Fibroblast of lung (primary cell): ENCODE data around the gene NAPG. TPM values are rescaled to one million over a fixed set of nuclear protein-coding genes. Genes with fewer than 3 reads are reported as not detected.

Source experiments
- DNase-seq, 2 donors: peaks; one replicate each; pipeline versions ENCODE4 v3.0.0 to v3.0.0-alpha.2; 2010; ENCODE audit warnings: low read depth in 2 of 2
- H2AFZ ChIP-seq: 2 replicates; pipeline ENCODE4 v1.5.1; 2012; ENCODE audit warnings: low read length, control low read depth, inconsistent platforms
- H3K27ac ChIP-seq: 2 replicates; pipeline ENCODE4 v1.5.1; 2011; ENCODE audit warnings: low read length, control low read depth; ENCODE audit not compliant: insufficient read depth
- H3K27me3 ChIP-seq: 2 replicates; pipeline ENCODE4 v1.5.1; 2011; ENCODE audit warnings: mild to moderate bottlenecking, low read length; ENCODE audit not compliant: control insufficient read depth, insufficient read depth
- H3K36me3 ChIP-seq: 2 replicates; pipeline ENCODE4 v1.5.1; 2011; ENCODE audit warnings: low read length; ENCODE audit not compliant: control insufficient read depth, insufficient read depth
- H3K4me1 ChIP-seq: 2 replicates; pipeline ENCODE4 v1.5.1; 2011; ENCODE audit warnings: low read length; ENCODE audit not compliant: control insufficient read depth, insufficient read depth; ENCODE audit errors: extremely low read depth
- H3K4me2 ChIP-seq: 2 replicates; pipeline ENCODE4 v1.5.1; 2011; ENCODE audit warnings: low read length, control low read depth; ENCODE audit not compliant: insufficient read depth; ENCODE audit errors: extremely low read depth
- H3K4me3 ChIP-seq, 4 experiments: fragments of 200-600 bp in 1 of 4; sonication (generic) in 1 of 4; replicated peaks in 1 of 4; 2 replicates each; pipeline ENCODE4 v1.5.1; 2011 to 2016; ENCODE audit warnings: low read length in 4 of 4, low read depth in 3 of 4, mild to moderate bottlenecking in 3 of 4, control low read depth in 2 of 4, inconsistent platforms in 1 of 4, mixed read lengths in 1 of 4; ENCODE audit not compliant: insufficient read depth in 1 of 4; ENCODE audit errors: control extremely low read depth in 1 of 4
- H3K79me2 ChIP-seq: 2 replicates; pipeline ENCODE4 v1.5.1; 2012; ENCODE audit warnings: mild to moderate bottlenecking, low read length, inconsistent platforms; ENCODE audit not compliant: control insufficient read depth, insufficient read depth
- H3K9ac ChIP-seq: 2 replicates; pipeline ENCODE4 v1.5.1; 2011; ENCODE audit warnings: mild to moderate bottlenecking, low read length, control low read depth; ENCODE audit not compliant: insufficient read depth
- H3K9me3 ChIP-seq: 2 replicates; pipeline ENCODE4 v1.5.1; 2012; ENCODE audit warnings: low read depth, low read length; ENCODE audit not compliant: control insufficient read depth, insufficient read depth
- H4K20me1 ChIP-seq: 2 replicates; pipeline ENCODE4 v1.5.1; 2011; ENCODE audit warnings: low read length; ENCODE audit not compliant: control insufficient read depth, insufficient read depth; ENCODE audit errors: extremely low read depth
- EZH2 ChIP-seq: IDR thresholded peaks from 2 replicates; pipeline ENCODE4 v1.5.1; 2012; ENCODE audit warnings: low read length, control low read depth, mild to moderate bottlenecking; ENCODE audit errors: missing control alignments
- polyA plus RNA-seq, 2 donors: library from polyadenylated mRNA; depleted of rRNA in 1 of 2; stranded (reverse) in 1 of 2; unstranded in 1 of 2; fragments of >200 nt; gene quantifications; 2 replicates each; pipeline ENCODE4 v1.2.1, GENCODE V29; 2011 to 2012; ENCODE audit warnings: missing spikeins in 1 of 2
- total RNA-seq: library from RNA; depleted of rRNA; stranded (reverse); fragments of >200 nt; gene quantifications from 2 replicates; pipeline ENCODE4 v1.2.1, GENCODE V29; 2014
- TF ChIP-seq, protein P1 (sequence below), 2 donors: IDR thresholded peaks in 1 of 2; conservative IDR thresholded peaks in 1 of 2; 1 replicate in 1 of 2; 2 replicates in 1 of 2; pipeline ENCODE4 v1.5.1; 2011 to 2012; ENCODE audit warnings: low read length in 2 of 2, control low read depth in 1 of 2, inconsistent platforms in 1 of 2, low read depth in 1 of 2, mild to moderate bottlenecking in 1 of 2

NAPG gene
- total and polyA plus RNA-seq, 2 donors (not counting 1 experiment from before 2014, with no cell fraction given), result 23.1 to 33.7 TPM

DNA sequence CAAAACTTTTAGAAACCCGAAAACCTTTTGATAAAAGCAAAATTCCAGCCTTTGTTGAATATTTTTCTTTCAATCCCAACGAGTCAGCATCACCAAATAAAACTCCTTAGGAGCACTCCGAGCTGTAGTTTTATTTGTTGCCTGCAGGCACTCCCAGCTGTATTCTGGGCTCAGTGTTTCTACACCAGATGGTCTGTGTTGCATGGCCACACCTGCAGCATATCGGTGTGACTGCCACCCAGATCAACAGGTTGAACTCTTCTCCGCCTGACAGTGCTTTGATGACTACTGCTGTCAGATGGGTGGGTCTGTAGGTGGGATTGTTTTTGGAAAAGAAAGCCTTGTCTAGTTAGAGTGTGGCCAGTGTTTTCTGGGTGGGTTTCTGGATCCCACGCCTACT lies 38.7 kb upstream of the NAPG start:
- no peak for TF ChIP-seq EZH2
- TF ChIP-seq, protein P1, sequence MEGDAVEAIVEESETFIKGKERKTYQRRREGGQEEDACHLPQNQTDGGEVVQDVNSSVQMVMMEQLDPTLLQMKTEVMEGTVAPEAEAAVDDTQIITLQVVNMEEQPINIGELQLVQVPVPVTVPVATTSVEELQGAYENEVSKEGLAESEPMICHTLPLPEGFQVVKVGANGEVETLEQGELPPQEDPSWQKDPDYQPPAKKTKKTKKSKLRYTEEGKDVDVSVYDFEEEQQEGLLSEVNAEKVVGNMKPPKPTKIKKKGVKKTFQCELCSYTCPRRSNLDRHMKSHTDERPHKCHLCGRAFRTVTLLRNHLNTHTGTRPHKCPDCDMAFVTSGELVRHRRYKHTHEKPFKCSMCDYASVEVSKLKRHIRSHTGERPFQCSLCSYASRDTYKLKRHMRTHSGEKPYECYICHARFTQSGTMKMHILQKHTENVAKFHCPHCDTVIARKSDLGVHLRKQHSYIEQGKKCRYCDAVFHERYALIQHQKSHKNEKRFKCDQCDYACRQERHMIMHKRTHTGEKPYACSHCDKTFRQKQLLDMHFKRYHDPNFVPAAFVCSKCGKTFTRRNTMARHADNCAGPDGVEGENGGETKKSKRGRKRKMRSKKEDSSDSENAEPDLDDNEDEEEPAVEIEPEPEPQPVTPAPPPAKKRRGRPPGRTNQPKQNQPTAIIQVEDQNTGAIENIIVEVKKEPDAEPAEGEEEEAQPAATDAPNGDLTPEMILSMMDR (conservative IDR thresholded peaks at IDR 0.05 in 1 of 2, IDR thresholded peaks at IDR 0.05 in 1 of 2; ENCODE audit: low read depth in 1 of 2, low read length in 2 of 2), result no peak
- Histone ChIP-seq H3K79me2 (no peaks in the 10 kb centered on the region), H2AFZ (no peak overlapping the region), H4K20me1 (no peaks in the 10 kb centered on the region), H3K27ac (no peak overlapping the region), H3K4me3 (no peak overlapping the region), H3K36me3 (no peaks in the 10 kb centered on the region), H3K4me1 (no peaks in the 10 kb centered on the region), H3K27me3 (no peaks in the 10 kb centered on the region), H3K9me3 (no peaks in the 10 kb centered on the region), H3K4me2 (no peak overlapping the region), H3K9ac (no peak overlapping the region)
- DNase-seq, result no peak

DNA sequence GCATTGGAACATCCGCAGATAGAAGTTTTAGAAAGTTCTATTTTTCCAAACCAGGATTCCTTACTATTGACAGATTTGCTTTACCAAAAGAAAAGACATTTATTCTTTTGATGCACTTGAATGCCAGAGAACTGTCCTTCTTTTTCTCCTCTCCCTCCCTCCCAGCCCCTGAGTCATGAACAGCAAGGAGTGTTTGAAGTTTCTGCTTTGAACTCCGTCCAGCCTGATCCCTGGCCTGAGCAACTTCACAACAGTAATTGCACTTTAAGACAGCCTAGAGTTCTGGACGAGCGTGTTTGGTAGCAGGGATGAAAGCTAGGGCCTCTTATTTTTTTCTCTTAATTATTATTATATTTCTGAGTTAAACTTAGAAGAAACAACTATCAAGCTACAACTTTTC lies 37.8 kb upstream of the NAPG start:
- H3K4me2 ChIP-seq, result no peak overlapping the region
- no peaks in the 10 kb centered on the region for H4K20me1 ChIP-seq
- H3K9me3 ChIP-seq, result no peaks in the 10 kb centered on the region
- TF ChIP-seq, protein P1 (conservative IDR thresholded peaks at IDR 0.05 in 1 of 2, IDR thresholded peaks at IDR 0.05 in 1 of 2; ENCODE audit: low read depth in 1 of 2, low read length in 2 of 2), result no peak
- no peak for TF ChIP-seq EZH2
- no peaks in the 10 kb centered on the region for H3K79me2 ChIP-seq
- no peaks in the 10 kb centered on the region for H3K27me3 ChIP-seq
- no peak overlapping the region for H3K4me3 ChIP-seq
- no peak overlapping the region for H3K9ac ChIP-seq
- peak; percentile 15 to 57 for DNase-seq
- no peak overlapping the region for H3K27ac ChIP-seq
- no peaks in the 10 kb centered on the region for H3K36me3 ChIP-seq
- no peaks in the 10 kb centered on the region for H3K4me1 ChIP-seq
- no peak overlapping the region for H2AFZ ChIP-seq

DNA sequence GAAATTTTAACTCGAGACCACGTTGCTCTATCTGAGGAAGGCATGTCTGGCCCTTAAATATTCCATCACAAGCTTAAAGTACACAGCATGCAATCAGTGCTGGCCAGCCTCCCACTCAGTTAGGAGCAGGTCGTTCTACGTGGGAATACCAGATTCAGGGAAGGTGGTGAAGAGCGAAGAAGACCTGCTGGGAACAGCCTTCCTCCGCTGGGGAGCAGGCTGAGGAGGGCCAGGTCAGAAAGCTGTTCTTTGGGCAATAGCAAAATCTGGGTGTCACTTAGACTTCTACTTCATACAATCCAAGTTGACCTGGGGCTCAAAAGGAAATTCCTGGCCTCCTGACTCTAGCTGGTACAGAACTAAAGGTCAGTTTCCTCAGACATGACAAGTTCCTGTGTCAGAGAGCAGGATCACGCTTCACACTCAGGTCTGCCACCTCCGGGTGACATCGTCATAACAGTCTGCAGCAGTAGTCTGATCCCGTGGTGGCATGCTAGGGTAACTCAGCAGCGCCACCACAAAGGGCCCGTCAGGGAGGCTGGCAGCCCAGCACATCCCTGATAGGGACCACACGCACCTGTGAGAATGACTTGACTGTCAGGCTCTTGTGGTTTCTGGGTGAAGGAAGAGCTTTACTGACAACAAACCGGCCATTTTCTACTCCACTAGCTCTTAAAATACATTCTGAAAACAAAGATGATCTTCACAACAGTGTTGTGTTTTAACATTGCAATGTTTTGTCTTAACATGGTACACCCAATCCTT lies 35.2 kb upstream of the NAPG start:
- H2AFZ ChIP-seq, result no peak overlapping the region
- DNase-seq, result no peak
- no peaks in the 10 kb centered on the region for H3K4me1 ChIP-seq
- H3K27ac ChIP-seq, result no peak overlapping the region
- H3K27me3 ChIP-seq, result no peaks in the 10 kb centered on the region
- H3K36me3 ChIP-seq, result no peaks in the 10 kb centered on the region
- no peak overlapping the region for H3K4me2 ChIP-seq
- H3K79me2 ChIP-seq, result no peaks in the 10 kb centered on the region
- TF ChIP-seq EZH2, result no peak
- TF ChIP-seq, protein P1 (conservative IDR thresholded peaks at IDR 0.05 in 1 of 2, IDR thresholded peaks at IDR 0.05 in 1 of 2; ENCODE audit: low read depth in 1 of 2, low read length in 2 of 2), result no peak
- no peak overlapping the region for H3K4me3 ChIP-seq
- no peaks in the 10 kb centered on the region for H3K9me3 ChIP-seq
- H3K9ac ChIP-seq, result no peak overlapping the region
- H4K20me1 ChIP-seq, result no peaks in the 10 kb centered on the region
